Ectodermal cell (in vitro differentiated cells): ENCODE results near the gene NTN1.
"Not testable (repeated sequence)": the region's sequence is repeated elsewhere in the genome, so short reads cannot be mapped to it uniquely, and the experiment has no call there.

Experiments used
- H3K27ac ChIP-seq: 2 replicates; pipeline ENCODE4 v1.7.0; 2013; ENCODE audit warnings: mild to moderate bottlenecking, low read depth, low read length; ENCODE audit not compliant: insufficient read depth, poor library complexity, severe bottlenecking
- H3K27me3 ChIP-seq: 2 replicates; pipeline ENCODE4 v1.7.0; 2013; ENCODE audit warnings: mild to moderate bottlenecking, low read length; ENCODE audit not compliant: insufficient read depth, control insufficient read depth, poor library complexity, severe bottlenecking
- H3K36me3 ChIP-seq: one replicate; pipeline ENCODE4 v1.7.0; 2013; ENCODE audit warnings: low read length; ENCODE audit not compliant: control insufficient read depth, insufficient read depth
- H3K4me1 ChIP-seq: one replicate; pipeline ENCODE4 v1.7.0; 2013; ENCODE audit warnings: low read length; ENCODE audit not compliant: control insufficient read depth, insufficient read depth
- H3K4me3 ChIP-seq: 2 replicates; pipeline ENCODE4 v1.7.0; 2013; ENCODE audit warnings: low read depth, low read length, control low read depth; ENCODE audit not compliant: insufficient read depth
- H3K9me3 ChIP-seq: 2 replicates; pipeline ENCODE4 v1.7.0; 2013; ENCODE audit warnings: mild to moderate bottlenecking, low read length, moderate library complexity; ENCODE audit not compliant: control insufficient read depth
- WGBS, 2 experiments: methylation state at CpG; one replicate each; pipeline ENCODE4 v1.1.7; 2013; ENCODE audit warnings: missing lambda C conversion rate in 2 of 2; 5-methylcytosine and 5-hydroxymethylcytosine counted together

NTN1 gene

GRCh38 chr17:9104370-9105041, 83.2 kb downstream of the NTN1 start:
- 93 to 94% methylated on average over 18 of the region's 18 CpGs for WGBS, 2 experiments
- Histone ChIP-seq H3K9me3 (no peaks in the 10 kb centered on the region), H3K36me3 (no peaks in the 10 kb centered on the region), H3K27ac (no peak overlapping the region), H3K4me3 (no peak overlapping the region), H3K4me1 (no peaks in the 10 kb centered on the region), H3K27me3 (no peaks in the 10 kb centered on the region)

- H3K4me3 ChIP-seq = no peak overlapping the region
- H3K27ac ChIP-seq = no peak overlapping the region
- no peaks in the 10 kb centered on the region for H3K9me3 ChIP-seq
- H3K27me3 ChIP-seq = no peaks in the 10 kb centered on the region
- 85 to 88% methylated on average over 9 of the region's 9 CpGs for WGBS, 2 experiments
- H3K4me1 ChIP-seq = no peaks in the 10 kb centered on the region
- H3K36me3 ChIP-seq = no peaks in the 10 kb centered on the region
Measured at GRCh38 chr17:9105068-9105868, 84.0 kb downstream of the NTN1 start.

- H3K27me3 ChIP-seq, H3K36me3 ChIP-seq, H3K4me3 ChIP-seq, H3K9me3 ChIP-seq, H3K27ac ChIP-seq, H3K4me1 ChIP-seq: not testable (repeated sequence)
- 84% methylated on average over 9 of the region's 9 CpGs for WGBS, 2 experiments
Measured at GRCh38 chr17:9106278-9106677, 85.0 kb downstream of the NTN1 start.

- H3K27ac ChIP-seq = no peak overlapping the region
- H3K9me3 ChIP-seq = no peaks in the 10 kb centered on the region
- WGBS, 2 experiments = 87 to 88% methylated on average over 4 of the region's 4 CpGs
- no peaks in the 10 kb centered on the region for H3K27me3 ChIP-seq
- H3K36me3 ChIP-seq = no peaks in the 10 kb centered on the region
- H3K4me3 ChIP-seq = no peak overlapping the region
- H3K4me1 ChIP-seq = no peaks in the 10 kb centered on the region
Measured at GRCh38 chr17:9107527-9107926, 86.2 kb downstream of the NTN1 start.

- 79 to 89% methylated on average over 6 of the region's 6 CpGs for WGBS, 2 experiments
- no peaks in the 10 kb centered on the region for H3K9me3 ChIP-seq
- H3K36me3 ChIP-seq = no peaks in the 10 kb centered on the region
- no peak overlapping the region for H3K27ac ChIP-seq
- no peaks in the 10 kb centered on the region for H3K27me3 ChIP-seq
- no peaks in the 10 kb centered on the region for H3K4me1 ChIP-seq
- no peak overlapping the region for H3K4me3 ChIP-seq
Measured at GRCh38 chr17:9108146-9108545, 86.8 kb downstream of the NTN1 start.

GRCh38 chr17:9109933-9110332, 88.6 kb downstream of the NTN1 start:
- Histone ChIP-seq H3K27ac (no peak overlapping the region), H3K36me3 (no peaks in the 10 kb centered on the region), H3K27me3 (peaks cover 1% of the 10 kb centered on the region), H3K9me3 (no peaks in the 10 kb centered on the region), H3K4me1 (no peaks in the 10 kb centered on the region), H3K4me3 (no peak overlapping the region)
- WGBS, 2 experiments = 55 to 66% methylated on average over 4 of the region's 4 CpGs

GRCh38 chr17:9110501-9110900, 89.2 kb downstream of the NTN1 start:
- Histone ChIP-seq H3K4me1 (peaks cover 1% of the 10 kb centered on the region), H3K9me3 (no peaks in the 10 kb centered on the region), H3K4me3 (no peak overlapping the region), H3K36me3 (no peaks in the 10 kb centered on the region), H3K27ac (no peak overlapping the region), H3K27me3 (peaks cover 7% of the 10 kb centered on the region)
- WGBS, 2 experiments = 87 to 89% methylated on average over 7 of the region's 7 CpGs

GRCh38 chr17:9115214-9116191, 94.2 kb downstream of the NTN1 start:
- Histone ChIP-seq H3K9me3 (no peaks in the 10 kb centered on the region), H3K36me3 (no peaks in the 10 kb centered on the region), H3K4me3 (peak overlapping the region; percentile 25), H3K4me1 (peaks cover 14% of the 10 kb centered on the region), H3K27me3 (peaks cover 19% of the 10 kb centered on the region), H3K27ac (no peak overlapping the region)
- WGBS, 2 experiments = 17 to 19% methylated on average over 41 of the region's 41 CpGs

GRCh38 chr17:9116311-9116835, 95.1 kb downstream of the NTN1 start:
- 45 to 52% methylated on average over 11 of the region's 11 CpGs for WGBS, 2 experiments
- Histone ChIP-seq H3K27ac (peak overlapping the region; percentile 16), H3K4me3 (no peak overlapping the region), H3K4me1 (peaks cover 14% of the 10 kb centered on the region), H3K27me3 (peaks cover 19% of the 10 kb centered on the region), H3K9me3 (no peaks in the 10 kb centered on the region), H3K36me3 (no peaks in the 10 kb centered on the region)
